ENCODE measurements around the gene SLC66A3. TPM values are rescaled to one million over a fixed set of nuclear protein-coding genes. Genes with fewer than 3 reads are reported as not detected.

Gene SLC66A3
- total RNA-seq, 1 experiment from 2014 or later, result 3.7 TPM

DNA sequence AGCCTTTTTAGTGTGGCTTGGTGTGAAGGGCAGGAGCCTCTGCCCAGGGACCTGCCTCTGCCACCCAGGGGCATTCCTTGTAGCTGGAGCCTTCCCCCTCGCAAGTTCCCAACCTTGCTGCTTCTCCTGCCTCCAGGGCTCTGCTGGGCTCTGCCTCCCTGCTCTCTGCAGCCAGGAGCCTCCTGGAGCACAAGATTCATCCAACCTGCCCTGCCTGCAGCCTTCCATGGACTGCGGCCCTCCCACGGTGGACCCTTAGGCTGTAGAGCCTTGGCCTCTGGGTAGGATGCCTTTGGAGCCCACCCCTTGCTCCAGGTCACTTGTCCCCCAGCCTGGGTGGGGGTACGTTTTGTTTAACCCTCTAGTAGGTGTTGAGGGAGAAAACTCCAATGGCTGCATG lies 2.5 kb downstream of the SLC66A3 start:
- no peak overlapping the region for H3K27ac Mint-ChIP-seq (ENCODE audit: low read depth, unreplicated experiment)
- no peaks in the 10 kb centered on the region for H3K27me3 Mint-ChIP-seq (ENCODE audit: insufficient read depth, unreplicated experiment)
- no TSS peak for BruUV-seq (replicated peaks)
- intact Hi-C loops (cut with micrococcal nuclease), result no loop called here
- POLR2A ChIA-PET, result no interaction called here
- H3K36me3 Mint-ChIP-seq (ENCODE audit: insufficient read depth, unreplicated experiment), result no peaks in the 10 kb centered on the region
- TF ChIP-seq, protein P1, sequence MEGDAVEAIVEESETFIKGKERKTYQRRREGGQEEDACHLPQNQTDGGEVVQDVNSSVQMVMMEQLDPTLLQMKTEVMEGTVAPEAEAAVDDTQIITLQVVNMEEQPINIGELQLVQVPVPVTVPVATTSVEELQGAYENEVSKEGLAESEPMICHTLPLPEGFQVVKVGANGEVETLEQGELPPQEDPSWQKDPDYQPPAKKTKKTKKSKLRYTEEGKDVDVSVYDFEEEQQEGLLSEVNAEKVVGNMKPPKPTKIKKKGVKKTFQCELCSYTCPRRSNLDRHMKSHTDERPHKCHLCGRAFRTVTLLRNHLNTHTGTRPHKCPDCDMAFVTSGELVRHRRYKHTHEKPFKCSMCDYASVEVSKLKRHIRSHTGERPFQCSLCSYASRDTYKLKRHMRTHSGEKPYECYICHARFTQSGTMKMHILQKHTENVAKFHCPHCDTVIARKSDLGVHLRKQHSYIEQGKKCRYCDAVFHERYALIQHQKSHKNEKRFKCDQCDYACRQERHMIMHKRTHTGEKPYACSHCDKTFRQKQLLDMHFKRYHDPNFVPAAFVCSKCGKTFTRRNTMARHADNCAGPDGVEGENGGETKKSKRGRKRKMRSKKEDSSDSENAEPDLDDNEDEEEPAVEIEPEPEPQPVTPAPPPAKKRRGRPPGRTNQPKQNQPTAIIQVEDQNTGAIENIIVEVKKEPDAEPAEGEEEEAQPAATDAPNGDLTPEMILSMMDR (IDR thresholded peaks at IDR 0.05; ENCODE audit: unreplicated experiment), result no peak
- CTCF ChIA-PET, result no interaction called here
- H3K9me3 Mint-ChIP-seq (ENCODE audit: unreplicated experiment), result no peaks in the 10 kb centered on the region
- no peak overlapping the region for H3K4me3 Mint-ChIP-seq (ENCODE audit: unreplicated experiment)
- DNase-seq (ENCODE audit: unreplicated experiment), result no peak
- H3K4me1 Mint-ChIP-seq (ENCODE audit: insufficient read depth, unreplicated experiment), result no peaks in the 10 kb centered on the region

DNA sequence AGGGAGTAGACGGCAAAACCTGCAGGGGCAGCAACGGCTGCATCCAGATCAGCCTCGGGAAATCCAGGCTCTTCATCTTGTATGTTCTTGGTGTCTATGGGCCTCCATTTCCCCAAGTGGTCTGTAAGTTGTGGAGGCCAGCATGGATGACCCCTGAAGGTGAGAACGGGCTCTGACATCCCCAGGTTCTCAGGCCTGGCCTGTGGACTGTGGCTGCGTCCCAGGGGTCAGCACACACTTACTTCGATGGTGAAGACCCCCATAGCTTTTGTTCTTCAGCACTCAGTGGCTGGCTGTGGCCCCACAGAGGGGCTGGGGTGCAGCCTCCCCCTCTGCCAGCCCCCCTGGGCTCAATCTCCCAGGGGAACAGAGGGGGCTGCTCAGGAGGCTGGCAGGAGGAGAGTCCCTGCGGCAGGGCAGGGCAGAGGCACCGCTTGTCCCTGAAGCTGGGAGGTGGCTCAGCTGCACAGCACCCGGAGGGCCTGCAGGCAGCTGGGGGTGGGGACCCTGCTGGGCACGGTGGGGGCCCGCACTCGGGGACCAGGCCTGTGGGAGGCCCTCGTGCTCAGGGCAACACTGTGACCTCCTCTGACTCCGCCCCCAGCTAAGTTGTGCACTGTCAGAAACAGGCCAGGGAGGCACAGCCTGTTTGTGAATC lies 3.8 kb downstream of the SLC66A3 start:
- Mint-ChIP-seq H3K4me1 (ENCODE audit: insufficient read depth, unreplicated experiment) (no peaks in the 10 kb centered on the region), H3K4me3 (ENCODE audit: unreplicated experiment) (no peak overlapping the region)
- no TSS peak for BruUV-seq (replicated peaks)

DNA sequence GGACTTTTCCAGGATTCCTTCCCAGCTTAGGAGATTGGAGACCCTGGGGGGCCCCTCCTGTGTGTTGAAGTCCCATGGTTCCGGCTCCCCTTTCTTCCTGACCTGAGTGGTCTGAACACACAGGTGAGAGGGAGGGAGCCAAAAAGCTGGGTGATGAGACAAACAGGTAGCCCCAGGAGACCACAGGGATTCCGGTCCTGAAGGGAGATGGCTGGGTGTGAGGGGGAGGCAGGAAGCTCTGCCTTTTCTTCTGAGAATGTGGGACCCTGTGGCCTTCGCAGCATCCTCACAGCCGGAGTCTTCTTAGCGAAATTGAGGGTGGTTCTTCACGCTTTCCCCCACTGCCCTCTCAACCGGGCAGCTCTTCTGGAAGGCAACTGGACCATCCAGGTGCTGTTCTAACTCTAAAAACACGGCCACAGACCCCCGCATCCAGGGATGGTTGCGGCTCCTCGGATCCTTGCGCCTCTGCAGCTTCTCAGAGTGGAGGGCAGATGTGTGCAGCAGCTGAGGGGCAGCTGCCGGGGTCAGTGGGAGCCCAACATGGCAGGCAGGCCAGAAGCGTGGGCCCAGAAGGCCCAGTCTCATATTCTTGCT lies 4.4 kb downstream of the SLC66A3 start:
- ChIA-PET CTCF (interaction anchor here (0.7 kb wide), 1 partner anchor 337 kb away, joined by 3 read pairs; no protein-coding TSS in a partner anchor), POLR2A (no interaction called here)
- intact Hi-C loops (cut with micrococcal nuclease), result no loop called here
- no peak for DNase-seq (ENCODE audit: unreplicated experiment)
- no TSS peak for BruUV-seq (replicated peaks)
- Mint-ChIP-seq H3K27me3 (ENCODE audit: insufficient read depth, unreplicated experiment) (no peaks in the 10 kb centered on the region), H3K9me3 (ENCODE audit: unreplicated experiment) (no peaks in the 10 kb centered on the region), H3K4me1 (ENCODE audit: insufficient read depth, unreplicated experiment) (no peaks in the 10 kb centered on the region), H3K4me3 (ENCODE audit: unreplicated experiment) (no peak overlapping the region), H3K36me3 (ENCODE audit: insufficient read depth, unreplicated experiment) (peaks cover 6% of the 10 kb centered on the region), H3K27ac (ENCODE audit: low read depth, unreplicated experiment) (no peak overlapping the region)
- TF ChIP-seq, protein P1 (IDR thresholded peaks at IDR 0.05; ENCODE audit: unreplicated experiment), result no peak

More for the DNA sequence above, 3.8 kb downstream of the SLC66A3 start:
- Mint-ChIP-seq H3K36me3 (ENCODE audit: insufficient read depth, unreplicated experiment) (peaks cover 3% of the 10 kb centered on the region), H3K9me3 (ENCODE audit: unreplicated experiment) (no peaks in the 10 kb centered on the region), H3K27me3 (ENCODE audit: insufficient read depth, unreplicated experiment) (no peaks in the 10 kb centered on the region), H3K27ac (ENCODE audit: low read depth, unreplicated experiment) (no peak overlapping the region)
- no peak for DNase-seq (ENCODE audit: unreplicated experiment)
- TF ChIP-seq, protein P1 (IDR thresholded peaks at IDR 0.05; ENCODE audit: unreplicated experiment), result no peak
- ChIA-PET POLR2A (no interaction called here), CTCF (no interaction called here)
- intact Hi-C loops (cut with micrococcal nuclease), result no loop called here

DNA sequence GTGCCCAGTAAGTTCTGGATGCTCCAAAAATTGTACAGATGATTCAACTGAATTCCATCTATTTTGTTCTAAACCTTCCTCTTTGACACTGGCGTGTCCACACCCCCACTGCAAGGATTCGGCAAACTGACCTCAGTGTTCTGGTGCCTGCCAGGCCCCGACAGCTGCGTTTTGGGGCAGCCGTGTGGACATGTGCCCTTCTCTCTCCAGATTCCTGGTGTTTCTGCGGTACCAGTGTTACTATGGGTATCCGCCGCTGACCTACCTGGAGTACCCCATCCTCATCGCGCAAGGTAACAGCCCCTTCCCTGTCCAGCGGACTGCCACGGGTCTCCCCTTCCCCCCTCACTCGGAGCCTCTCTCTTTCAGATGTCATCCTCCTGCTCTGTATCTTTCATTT lies 5.0 kb downstream of the SLC66A3 start:
- Mint-ChIP-seq H3K4me1 (ENCODE audit: insufficient read depth, unreplicated experiment) (no peaks in the 10 kb centered on the region), H3K27me3 (ENCODE audit: insufficient read depth, unreplicated experiment) (no peaks in the 10 kb centered on the region), H3K9me3 (ENCODE audit: unreplicated experiment) (no peaks in the 10 kb centered on the region), H3K4me3 (ENCODE audit: unreplicated experiment) (no peak overlapping the region), H3K27ac (ENCODE audit: low read depth, unreplicated experiment) (no peak overlapping the region), H3K36me3 (ENCODE audit: insufficient read depth, unreplicated experiment) (peaks cover 6% of the 10 kb centered on the region)
- TF ChIP-seq, protein P1 (IDR thresholded peaks at IDR 0.05; ENCODE audit: unreplicated experiment), result no peak
- CTCF ChIA-PET, result interaction anchor here (0.7 to 1.8 kb wide), 2 partner anchors 28 to 337 kb away, joined by 3 to 7 read pairs; a partner anchor contains a TSS
- no peak for DNase-seq (ENCODE audit: unreplicated experiment)
- POLR2A ChIA-PET, result no interaction called here
- BruUV-seq (replicated peaks), result no TSS peak
- intact Hi-C loops (cut with micrococcal nuclease), result no loop called here

Measured in MCF 10A (cell line).